HG03354 (cell line): ENCODE data around the gene CRLF1.

Experiments
- ATAC-seq: cut with Tn5 transposase; IDR thresholded peaks from one replicate; pipeline ENCODE4 v1.9.1; 2021; ENCODE audit warnings: mild to moderate bottlenecking; ENCODE audit not compliant: unreplicated experiment, poor library complexity, severe bottlenecking

The CRLF1 gene

GRCh38 chr19:18637673-18638630, 31.4 kb upstream of the CRLF1 start:
- no peak for ATAC-seq

DNA sequence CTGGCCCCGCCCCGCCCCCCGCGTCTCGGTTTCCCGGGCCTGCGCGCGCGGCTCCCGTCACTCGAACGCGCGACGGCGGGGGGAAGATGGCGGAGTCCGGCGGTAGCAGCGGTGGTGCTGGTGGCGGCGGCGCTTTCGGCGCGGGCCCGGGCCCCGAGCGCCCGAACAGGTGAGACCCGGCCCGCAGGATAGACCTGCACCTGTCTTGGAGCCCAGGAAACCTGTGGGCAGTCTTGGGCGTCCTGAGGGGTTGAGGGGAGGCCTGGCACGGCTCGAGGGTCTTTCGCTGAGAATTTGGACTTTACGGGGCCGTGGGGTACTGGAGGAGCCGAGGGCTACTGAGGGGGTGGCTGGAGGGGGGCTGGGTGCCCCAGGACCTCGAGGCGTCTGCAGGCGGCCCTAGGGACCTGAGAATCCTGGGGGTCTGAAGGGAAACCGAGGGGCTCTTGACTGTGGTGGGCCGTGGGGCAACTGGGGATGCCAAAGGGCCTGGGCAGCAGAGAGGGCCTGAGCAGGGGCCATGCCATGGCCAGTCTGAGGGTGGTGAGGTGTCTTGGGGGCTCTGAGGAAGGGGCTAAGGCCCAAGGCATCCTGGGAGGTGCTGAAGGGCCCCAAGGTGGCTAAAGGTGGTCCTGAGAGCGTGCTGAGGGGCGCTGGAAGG, 30.5 kb upstream of the CRLF1 start, which contains the start of gene KLHL26:
Gene KLHL26 (plus strand): TSS at position 60 of the 661 bp plus-strand sequence. CDS start 27 bp downstream, at position 87.
- ATAC-seq, result no peak

- ATAC-seq, result peak; percentile 88
Measured at GRCh38 chr19:18636183-18636968, 29.8 kb upstream of the CRLF1 start.

DNA sequence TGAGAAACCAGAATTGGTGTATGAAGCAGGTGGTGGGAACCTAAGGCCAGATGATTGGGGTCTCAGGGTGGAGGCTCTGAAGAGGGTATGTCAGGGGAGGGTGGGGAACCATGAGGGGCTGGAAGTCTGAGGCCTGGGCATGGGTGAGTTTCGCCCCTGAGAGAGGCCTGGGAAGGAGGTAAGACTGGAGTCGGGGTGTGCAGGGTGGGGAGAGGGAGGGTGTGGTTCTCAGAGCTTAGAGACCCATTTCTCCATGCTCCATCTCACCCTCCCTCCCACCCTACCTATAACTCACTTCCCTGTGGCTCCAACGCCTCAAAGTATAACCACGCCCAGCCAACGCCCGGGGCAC, 29.2 kb upstream of the CRLF1 start:
- no peak for ATAC-seq

DNA sequence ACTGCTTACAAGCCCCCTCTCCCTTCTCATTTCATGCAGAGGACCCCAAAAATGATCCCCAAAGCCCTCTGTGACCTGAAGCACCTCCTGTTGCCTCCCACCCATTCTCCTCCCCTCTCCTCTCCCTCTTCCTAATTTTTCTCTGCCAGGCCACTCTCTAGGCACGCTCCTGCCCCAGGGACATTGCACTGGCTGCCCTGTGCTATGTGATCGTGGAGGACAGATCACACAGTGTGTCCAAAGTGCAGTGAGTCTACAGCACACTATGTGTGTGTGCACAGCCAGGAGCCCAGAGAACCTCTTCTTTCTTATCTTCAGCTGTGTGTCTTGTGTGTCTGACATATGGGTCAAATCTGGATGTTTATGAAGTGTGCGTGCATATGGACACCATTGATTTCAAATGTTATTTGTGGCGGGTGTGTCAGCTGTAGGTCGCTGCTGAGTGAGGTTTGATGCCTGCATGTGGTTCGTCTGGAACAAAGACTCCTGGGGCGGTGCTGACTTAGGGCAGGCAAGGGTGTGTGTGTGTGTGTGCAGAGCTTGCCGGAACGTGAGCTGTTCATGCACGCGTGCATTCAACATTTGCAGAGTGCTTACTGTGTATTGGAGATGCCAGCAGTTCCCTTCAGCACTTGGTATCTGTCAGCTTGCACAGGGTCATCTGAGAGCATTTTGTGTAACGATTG, 28.2 kb upstream of the CRLF1 start:
- ATAC-seq, result no peak

GRCh38 chr19:18633321-18633720, 26.7 kb upstream of the CRLF1 start:
- ATAC-seq, result no peak

DNA sequence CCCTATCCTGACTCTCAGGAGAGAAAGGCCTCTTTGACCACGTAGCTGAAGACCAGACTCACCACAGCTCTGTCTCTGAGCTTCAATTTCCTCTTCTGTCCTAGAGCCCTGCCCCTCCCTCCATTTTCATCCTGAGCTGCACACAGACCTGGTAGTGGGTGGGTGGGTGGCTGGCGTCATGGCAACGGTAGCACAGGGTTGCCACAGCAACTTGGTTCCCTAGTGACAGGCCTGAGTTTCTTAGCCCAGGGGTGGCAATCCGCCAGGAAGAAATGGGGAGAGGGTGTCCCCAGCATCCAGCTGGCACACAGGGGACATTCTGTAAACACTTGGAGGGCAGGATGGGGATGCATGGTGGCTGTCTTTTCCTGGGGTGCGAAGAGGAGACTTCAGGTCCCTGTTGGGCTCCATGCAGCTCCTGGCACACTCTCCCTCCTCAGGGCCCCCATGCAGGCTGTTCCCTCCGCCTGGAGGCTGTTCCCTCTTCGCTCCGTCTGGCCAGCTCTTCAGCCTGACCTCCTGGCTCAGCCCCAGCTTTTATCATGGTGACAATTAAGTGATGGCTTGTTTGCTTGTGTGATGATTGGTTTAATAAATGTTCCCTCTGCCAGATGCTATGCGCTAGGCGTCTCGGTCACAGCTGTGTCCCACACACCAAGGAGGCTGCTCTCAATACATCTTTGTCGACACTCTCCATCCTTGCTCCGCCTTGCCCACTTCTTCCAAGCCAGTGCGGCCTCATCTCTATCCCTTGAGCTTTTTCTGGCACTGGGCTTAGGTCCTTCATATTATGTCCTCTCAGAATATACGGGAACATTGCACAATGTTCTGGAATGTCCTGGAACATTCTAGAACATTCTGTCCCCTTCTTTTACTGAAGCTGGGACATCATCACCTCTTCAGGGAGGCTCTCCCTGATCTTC, 22.8 kb upstream of the CRLF1 start:
- ATAC-seq, result no peak

GRCh38 chr19:18626906-18627305, 20.3 kb upstream of the CRLF1 start:
- ATAC-seq, result no peak

GRCh38 chr19:18620902-18621301, 14.3 kb upstream of the CRLF1 start:
- no peak for ATAC-seq

DNA sequence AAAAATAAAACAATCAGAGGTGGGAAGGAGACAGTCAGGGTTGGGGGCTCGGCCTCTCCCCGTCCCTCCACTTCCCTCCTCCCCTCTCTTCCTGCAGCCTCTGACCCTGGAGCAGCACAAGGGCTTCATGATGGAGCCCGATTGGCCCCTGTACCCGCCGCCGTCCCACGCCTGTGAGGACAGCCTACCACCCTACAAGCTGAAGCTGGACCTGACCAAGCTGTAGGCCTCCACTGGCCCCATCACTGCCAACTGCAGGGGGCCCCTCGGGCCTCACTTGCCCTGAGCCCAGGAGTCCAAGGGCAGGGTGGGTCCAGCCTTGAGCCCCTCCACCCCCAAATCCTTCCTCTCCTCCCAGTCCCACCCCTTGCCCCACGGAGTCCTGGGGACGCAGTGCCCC, 13.7 kb upstream of the CRLF1 start:
- no peak for ATAC-seq

GRCh38 chr19:18618236-18618635, 11.6 kb upstream of the CRLF1 start:
- no peak for ATAC-seq

DNA sequence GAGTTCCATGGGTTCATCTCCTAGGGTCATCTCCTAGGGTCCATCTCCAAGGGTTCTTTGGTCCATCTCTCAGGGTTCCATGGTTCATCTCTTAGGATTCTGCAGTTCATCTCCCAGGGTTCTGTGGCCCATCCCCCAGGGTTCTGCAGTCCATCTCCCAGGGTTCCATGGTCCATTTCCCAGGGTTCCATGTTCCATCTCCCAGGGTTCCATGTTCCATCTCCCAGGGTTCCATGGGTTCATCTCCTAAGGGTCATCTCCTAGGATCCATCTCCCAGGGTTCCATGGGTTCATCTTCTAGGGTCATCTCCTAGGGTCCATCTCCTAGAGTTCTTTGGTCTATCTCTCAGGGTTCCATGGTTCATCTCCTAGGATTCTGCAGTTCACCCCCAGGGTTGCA, 11.0 kb upstream of the CRLF1 start:
- no peak for ATAC-seq

DNA sequence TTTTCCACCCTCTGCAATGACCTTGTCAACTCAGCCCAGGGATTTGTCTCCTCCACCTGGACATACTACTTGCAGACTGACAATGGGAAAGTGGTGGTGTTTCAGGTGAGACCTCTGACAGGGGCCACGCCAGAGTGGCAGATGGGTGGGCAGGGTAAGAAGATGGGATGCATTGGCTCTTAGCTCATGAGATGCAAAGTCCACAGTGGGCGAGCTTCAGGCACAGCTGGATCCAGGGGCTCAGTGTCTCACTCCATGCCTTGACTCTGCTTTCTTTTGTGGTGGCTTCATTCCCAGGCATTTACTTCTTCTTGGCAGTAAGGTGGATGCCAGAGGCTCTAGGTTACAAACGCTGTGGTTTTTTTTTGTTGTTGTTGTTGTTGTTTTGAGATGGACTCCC, 9.4 kb upstream of the CRLF1 start:
- ATAC-seq, result no peak

DNA sequence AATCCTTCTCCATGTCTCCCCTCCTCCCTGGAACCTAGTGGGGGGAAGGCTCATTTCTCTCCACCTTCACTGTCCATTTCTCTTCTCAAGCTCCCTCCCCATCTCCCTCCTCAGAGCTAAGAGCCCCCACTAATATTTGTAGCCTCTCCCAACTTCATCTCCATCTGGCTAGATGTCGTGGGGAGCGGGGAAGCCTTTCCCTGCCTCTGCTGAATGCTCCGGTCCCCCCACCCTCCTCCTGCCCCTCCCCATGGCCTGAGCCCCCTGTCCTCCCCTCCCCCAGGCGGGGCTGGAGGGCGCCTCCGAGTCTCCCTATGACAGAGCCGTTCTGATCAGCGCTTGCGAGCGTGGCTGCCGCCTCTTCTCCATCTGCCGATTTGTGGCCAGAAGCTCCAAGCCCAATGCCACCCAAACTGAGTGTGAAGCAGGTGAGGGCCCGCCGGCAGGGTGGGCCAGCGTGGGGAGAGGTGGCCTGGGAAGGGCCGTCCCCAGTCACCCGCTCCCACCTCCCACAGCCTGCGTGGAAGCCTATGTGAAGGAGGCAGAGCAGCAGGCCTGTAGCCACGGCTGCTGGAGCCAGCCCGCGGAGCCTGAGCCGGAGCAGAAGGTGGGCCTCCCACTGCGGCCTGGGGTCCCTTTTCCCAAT, 7.1 kb upstream of the CRLF1 start:
- no peak for ATAC-seq

GRCh38 chr19:18612772-18613588, 6.4 kb upstream of the CRLF1 start, which contains the start of gene TMEM59L:
TMEM59L (plus strand) TSS chr19:18612870; CDS start chr19:18612959, 89 bp downstream.
- ATAC-seq, result no peak

GRCh38 chr19:18612051-18612771, 5.6 kb upstream of the CRLF1 start:
- ATAC-seq, result no peak
